Astrocyte of the cerebellum (primary cell): ENCODE data around the gene YWHAE.

ENCODE experiments used
- DNase-seq: peaks from one replicate; pipeline ENCODE4 v3.0.0-alpha.2; 2011; ENCODE audit warnings: low read depth
- H3K4me3 ChIP-seq: 2 replicates; pipeline ENCODE4 v1.5.1; 2011; ENCODE audit warnings: mild to moderate bottlenecking, low read depth, low read length, moderate library complexity
- in situ Hi-C: cut with HindIII; loops from 2 replicates; pipeline ENCODE4 v1.10.0; 2017; ENCODE audit warnings: low sequenced_read_pairs
- TF ChIP-seq, protein P1 (sequence below): IDR thresholded peaks from 2 replicates; pipeline ENCODE4 v1.5.1; 2012; ENCODE audit warnings: low read length, low read depth, moderate library complexity, mild to moderate bottlenecking; ENCODE audit errors: missing control alignments

Gene YWHAE

DNA sequence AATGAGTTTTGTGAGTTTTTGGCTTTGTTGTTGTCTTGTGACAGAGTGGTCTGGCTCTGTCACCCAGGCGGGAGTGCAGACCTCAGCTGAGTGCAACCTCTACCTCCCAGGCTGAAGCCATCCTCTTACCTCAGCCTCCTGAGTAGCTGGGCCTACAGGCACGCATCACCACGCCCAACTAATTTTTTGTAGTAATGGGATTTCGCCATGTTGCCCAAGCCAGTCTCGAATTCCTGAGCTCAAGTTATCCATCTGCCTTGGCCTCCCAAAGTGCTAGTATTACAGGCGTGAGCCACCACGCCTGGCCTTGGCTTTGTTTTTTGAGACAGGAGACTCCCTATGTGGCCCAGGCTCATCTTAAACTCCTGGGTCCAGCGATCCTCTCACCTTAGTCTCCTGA is 40.9 kb upstream of the YWHAE start:
- no peak for DNase-seq
- no peak overlapping the region for H3K4me3 ChIP-seq
- in situ Hi-C loops, result no loop called here
- TF ChIP-seq, protein P1, sequence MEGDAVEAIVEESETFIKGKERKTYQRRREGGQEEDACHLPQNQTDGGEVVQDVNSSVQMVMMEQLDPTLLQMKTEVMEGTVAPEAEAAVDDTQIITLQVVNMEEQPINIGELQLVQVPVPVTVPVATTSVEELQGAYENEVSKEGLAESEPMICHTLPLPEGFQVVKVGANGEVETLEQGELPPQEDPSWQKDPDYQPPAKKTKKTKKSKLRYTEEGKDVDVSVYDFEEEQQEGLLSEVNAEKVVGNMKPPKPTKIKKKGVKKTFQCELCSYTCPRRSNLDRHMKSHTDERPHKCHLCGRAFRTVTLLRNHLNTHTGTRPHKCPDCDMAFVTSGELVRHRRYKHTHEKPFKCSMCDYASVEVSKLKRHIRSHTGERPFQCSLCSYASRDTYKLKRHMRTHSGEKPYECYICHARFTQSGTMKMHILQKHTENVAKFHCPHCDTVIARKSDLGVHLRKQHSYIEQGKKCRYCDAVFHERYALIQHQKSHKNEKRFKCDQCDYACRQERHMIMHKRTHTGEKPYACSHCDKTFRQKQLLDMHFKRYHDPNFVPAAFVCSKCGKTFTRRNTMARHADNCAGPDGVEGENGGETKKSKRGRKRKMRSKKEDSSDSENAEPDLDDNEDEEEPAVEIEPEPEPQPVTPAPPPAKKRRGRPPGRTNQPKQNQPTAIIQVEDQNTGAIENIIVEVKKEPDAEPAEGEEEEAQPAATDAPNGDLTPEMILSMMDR, result no peak

DNA sequence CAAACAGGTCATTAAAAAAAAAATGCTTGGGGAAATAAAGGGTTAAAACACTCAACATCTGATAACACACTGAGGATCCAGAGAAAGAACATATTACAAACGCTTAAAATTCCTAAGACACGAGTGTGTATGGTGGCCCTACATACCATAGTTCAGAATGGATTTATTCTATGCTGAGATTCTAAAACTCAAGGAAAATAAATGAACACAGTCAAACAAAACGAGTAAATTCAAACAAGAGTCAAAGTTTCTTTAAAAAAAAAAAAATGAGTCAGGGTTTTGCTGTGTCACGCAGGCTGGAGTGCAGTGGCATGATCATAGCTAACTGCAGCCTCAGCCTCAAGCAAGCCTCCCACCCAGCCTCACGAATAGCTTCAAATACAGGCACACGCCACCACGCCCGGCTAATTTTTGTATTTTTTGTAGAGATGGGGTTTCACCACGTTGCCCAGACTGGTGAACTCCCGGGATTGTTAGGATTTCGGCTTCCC is 38.6 kb upstream of the YWHAE start:
- TF ChIP-seq, protein P1, result no peak
- H3K4me3 ChIP-seq, result no peak overlapping the region
- in situ Hi-C loops, result no loop called here
- no peak for DNase-seq

DNA sequence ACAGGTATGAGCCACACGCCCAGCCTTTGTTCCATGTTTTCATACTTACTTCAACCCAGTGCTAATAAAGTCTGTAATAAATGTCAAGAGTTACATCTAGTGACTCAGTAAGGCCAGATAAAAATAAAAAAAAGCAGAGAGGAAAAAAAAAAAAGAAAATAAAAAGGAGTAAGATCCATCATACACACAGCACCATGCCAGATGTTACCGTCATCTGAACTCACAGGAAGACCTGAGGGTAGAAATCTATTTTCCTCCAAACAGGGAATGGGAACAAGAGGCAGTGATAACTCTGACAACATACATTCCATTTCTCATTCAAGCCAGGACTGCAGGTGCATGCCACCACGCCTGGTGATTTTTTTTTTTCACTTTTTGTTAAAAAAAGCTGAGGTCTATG is 35.3 kb upstream of the YWHAE start:
- in situ Hi-C loops, result no loop called here
- H3K4me3 ChIP-seq, result no peak overlapping the region
- no peak for DNase-seq
- TF ChIP-seq, protein P1, result no peak

DNA sequence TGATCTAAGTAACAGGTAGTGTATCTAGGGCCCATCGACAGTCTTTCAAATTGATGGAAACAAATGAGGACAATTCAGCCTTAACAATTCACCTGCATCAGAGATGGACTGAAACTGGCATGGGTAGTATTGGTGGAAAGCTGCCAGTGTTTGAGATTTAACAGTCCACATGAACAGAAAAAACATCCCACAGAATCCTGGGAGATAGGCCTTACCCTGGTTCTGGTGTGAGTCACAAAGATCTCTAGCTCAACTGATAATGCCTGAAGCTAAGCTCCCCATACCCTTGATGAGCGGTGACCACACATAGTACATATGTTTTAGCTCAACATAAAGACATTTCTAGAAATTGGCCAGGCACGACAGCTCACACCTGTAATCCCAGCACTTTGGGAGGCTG is 34.1 kb upstream of the YWHAE start:
- in situ Hi-C loops, result no loop called here
- no peak overlapping the region for H3K4me3 ChIP-seq
- no peak for DNase-seq
- TF ChIP-seq, protein P1, result no peak

DNA sequence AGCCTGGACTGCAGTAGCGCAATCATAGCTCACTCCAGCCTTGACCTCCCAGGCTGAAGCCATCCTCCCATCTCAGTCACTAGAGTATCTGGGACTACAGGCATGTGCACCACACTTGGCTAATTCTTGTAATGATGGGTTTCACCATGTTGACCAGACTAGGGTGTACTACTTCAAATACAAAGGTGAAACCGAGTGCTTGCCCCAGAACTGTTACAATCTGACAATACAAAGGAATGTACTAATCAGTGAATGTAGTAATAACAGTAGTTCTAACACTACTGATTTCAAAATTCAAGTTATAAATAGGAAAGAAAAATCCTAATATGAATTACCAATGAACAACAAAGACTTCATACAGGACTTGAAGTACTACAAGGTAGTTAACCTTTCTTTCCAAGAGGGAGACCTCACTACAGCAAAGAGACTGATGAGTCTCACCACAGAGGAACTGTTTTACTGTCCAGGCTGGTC is 31.6 kb upstream of the YWHAE start:
- no peak for DNase-seq
- in situ Hi-C loops, result no loop called here
- TF ChIP-seq, protein P1, result no peak
- no peak overlapping the region for H3K4me3 ChIP-seq

DNA sequence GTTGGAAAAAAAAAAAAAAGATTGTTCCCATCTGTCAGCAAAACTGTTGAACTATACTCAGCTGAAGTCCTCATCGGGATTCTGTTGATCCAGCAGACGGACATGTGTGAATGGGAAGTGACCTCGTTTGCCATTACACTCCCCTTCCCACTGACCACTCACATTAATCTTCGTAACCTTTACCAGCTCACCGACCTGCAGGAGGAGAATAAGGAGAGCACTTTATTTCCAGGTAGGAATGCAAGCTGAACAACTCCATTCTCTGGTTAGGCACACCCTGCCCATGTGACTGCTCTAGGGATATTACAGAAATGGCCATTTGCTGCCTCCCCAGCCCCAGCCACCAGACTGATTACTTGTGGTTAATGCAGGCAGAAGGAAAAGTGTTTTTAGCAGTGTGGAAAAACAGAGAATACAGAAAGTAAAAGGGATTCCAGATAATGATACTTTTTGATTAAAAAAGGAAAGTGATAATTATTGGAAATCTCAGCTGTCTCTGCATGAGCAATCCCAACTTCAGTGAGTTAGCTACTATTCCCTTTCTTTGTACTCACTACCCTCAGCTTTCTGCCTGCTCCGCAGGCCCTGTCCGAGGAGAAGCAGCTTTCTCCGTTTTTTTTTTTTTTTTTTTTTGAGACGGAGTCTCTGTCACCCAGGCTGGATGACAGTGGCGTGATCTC is 23.6 kb upstream of the YWHAE start:
- DNase-seq, result no peak
- TF ChIP-seq, protein P1, result no peak
- in situ Hi-C loops, result no loop called here
- H3K4me3 ChIP-seq, result no peak overlapping the region
